ENCODE results near the gene CYP2R1.
"Not testable (repeated sequence)": the region's sequence is repeated elsewhere in the genome, so short reads cannot be mapped to it uniquely, and the experiment has no call there.

CYP2R1 gene

GRCh38 chr11:14891143-14892035, 642 bp downstream of the CYP2R1 start:
- peak; percentile 62 for DNase-seq

- DNase-seq, result no peak
Measured at GRCh38 chr11:14886513-14886912, 5.5 kb downstream of the CYP2R1 start.

DNA sequence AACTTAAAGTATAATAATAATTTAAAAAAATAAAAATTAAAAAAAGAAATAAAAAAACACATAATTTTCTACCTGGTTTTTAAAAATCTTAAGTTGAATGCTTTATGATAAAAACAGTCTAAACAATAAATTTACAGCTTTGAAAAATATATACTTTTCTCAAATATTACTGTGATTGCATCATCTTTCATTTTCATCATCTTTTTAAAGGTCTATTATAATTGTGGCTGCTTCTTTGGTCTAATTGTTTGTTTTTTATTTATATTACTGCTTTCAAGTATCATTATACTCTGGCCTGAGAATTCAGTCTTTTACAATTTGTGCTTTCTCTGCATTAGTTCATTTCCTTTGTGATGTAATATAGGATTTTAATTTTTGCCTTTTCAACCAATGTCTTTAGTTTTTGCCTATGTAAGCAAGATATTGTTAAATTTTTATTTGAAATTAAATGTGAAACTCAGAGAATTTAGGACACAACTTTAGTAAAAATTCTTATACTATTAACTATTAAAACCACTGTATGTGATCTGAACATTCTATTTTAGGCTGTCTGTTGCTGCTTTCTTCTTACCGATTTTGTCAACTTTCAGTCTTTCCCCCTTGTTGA, 7.3 kb downstream of the CYP2R1 start:
- no peak for DNase-seq

GRCh38 chr11:14883683-14884082, 8.3 kb downstream of the CYP2R1 start:
- not testable (repeated sequence) for DNase-seq

DNA sequence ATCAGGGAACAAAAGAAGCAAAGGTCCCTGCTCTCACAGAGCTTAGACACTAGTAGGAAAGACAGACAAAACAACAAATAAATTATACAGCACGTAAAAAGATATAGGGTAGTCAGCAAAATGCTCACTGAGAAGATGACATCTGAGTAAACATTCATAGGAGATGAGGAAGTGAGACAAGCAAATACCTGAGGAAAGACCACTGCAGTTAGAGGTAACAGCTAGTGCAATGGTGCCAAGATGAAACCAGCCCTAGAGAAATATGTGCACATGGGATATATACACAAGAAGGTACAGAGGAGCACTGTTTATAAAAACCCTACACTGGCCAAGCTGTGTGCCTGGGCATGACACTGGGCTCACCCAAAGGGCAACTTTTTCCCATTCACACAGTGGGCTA, 9.8 kb downstream of the CYP2R1 start:
- DNase-seq, result no peak

GRCh38 chr11:14881576-14882193, 10.3 kb downstream of the CYP2R1 start:
- DNase-seq, result no peak

GRCh38 chr11:14875163-14875562, 16.9 kb downstream of the CYP2R1 start:
- no peak for DNase-seq

- DNase-seq, result no peak
Measured at GRCh38 chr11:14873632-14874031, 18.4 kb downstream of the CYP2R1 start.

DNA sequence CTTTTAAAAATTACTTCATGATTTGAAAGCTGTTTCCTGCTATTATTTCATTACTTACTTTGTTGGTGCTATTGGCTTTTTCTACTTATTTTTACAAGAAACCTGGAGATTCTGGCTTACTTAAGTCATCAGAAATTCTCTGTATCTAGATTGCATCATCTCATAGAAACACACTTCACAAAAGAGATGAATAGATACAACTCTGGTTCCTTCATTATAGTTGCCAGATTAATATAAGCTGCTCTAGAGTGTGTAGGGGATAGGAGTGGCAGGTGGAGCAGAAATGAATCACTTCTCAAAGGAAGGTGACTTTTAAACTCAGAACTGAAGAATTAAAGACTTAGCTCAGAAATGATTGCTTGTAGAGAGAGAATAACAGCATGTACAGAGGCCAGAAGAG, 20.0 kb downstream of the CYP2R1 start:
- DNase-seq, result no peak

DNA sequence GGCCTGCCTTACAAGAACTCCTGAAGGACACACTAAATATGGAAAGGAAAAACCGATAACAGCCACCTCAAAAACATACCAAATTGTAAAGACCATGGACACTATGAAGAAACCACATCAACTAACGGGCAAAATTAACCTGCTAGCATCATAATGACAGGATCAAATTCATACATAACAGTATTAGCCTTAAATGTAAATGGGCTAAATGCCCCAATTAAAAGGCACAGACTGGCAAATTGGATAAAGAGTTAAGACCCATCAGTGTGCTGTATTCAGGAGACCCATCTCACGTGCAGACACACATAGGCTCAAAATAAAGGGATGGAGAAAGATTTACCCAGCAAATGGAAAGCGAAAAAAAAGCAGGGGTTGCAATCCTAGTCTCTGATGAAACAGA, 28.3 kb downstream of the CYP2R1 start:
- DNase-seq, result not testable (repeated sequence)

GRCh38 chr11:14861680-14862079, 30.4 kb downstream of the CYP2R1 start:
- DNase-seq, result no peak

DNA sequence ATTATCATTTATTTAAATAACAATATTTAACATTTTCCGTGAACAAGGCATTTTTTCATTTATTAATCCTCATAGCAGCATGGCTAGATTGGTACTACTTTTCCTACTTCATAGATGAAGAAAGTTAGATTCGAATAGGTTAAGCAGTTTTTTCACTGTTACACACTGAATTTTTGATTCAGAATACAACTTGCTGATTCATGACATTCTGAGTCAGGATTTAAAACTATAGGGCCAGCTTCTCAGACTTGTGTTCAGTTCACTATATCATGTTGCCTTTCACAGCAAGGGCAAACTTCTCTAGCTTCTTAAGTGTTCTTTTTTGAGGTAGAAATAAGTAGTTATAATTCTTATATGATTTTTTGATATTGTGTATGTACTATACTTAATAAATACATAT, 31.5 kb downstream of the CYP2R1 start:
- DNase-seq, result no peak

DNA sequence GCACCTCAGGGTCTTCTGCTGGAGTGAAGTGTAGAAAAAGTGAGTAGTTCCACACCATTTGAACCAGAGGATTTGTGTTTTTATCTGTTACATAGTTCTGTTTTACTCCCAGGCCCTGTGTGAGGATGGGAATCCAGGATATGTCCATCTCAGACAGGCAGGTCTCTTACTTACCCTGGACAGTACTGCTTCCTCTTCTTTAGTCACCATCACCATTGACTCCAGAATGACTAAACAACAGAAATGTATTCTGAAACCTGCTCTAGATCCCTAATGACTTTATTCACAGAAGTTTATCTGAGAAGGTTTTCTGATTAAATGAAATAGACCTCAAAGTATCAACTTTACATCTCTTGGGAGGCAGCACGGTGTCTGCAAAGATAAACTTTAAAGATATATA, 33.6 kb downstream of the CYP2R1 start:
- no peak for DNase-seq

DNA sequence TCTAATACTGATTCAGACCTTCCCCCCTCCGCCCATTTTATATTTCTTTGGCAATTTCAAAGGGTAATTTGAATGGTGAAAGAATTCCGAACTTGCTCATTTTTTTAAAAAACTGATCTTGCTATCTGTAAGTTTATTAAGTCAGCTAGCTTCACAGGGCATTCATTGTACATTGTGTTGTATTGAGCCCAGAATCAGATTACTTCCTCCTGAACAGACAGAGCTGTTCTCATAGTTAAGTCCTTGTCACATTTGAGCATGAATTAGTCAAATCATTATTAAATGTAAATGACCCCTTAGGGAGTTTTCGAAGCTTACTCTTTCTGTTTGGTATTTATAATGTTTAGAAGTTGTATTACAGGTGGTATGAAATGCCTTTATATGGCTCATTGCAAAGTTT, 34.4 kb downstream of the CYP2R1 start:
- DNase-seq, result no peak

DNA sequence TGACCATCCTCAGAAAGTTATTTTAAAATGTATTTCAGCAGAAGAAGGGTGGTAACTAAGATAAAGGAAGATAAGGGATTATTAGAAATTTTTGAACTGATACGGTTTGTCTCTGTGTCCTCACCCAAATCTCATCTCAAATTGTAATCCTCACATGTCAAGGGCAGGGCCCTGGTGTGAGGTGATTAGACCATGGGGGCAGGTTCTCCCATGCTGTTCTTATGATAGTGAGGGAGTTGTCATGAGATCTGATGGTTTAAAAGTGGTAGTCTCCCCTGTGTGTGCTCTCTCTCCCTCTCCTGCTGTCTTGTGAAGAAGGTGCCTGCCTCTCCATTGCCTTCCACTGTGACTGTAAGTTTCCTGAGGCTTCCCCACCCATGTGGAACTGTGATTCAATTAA, 36.1 kb downstream of the CYP2R1 start:
- no peak for DNase-seq

GRCh38 chr11:14854057-14854456, 38.0 kb downstream of the CYP2R1 start:
- no peak for DNase-seq

GRCh38 chr11:14852571-14853177, 39.4 kb downstream of the CYP2R1 start:
- DNase-seq, result no peak

GRCh38 chr11:14842002-14842401, 50.0 kb downstream of the CYP2R1 start:
- DNase-seq, result no peak

DNA sequence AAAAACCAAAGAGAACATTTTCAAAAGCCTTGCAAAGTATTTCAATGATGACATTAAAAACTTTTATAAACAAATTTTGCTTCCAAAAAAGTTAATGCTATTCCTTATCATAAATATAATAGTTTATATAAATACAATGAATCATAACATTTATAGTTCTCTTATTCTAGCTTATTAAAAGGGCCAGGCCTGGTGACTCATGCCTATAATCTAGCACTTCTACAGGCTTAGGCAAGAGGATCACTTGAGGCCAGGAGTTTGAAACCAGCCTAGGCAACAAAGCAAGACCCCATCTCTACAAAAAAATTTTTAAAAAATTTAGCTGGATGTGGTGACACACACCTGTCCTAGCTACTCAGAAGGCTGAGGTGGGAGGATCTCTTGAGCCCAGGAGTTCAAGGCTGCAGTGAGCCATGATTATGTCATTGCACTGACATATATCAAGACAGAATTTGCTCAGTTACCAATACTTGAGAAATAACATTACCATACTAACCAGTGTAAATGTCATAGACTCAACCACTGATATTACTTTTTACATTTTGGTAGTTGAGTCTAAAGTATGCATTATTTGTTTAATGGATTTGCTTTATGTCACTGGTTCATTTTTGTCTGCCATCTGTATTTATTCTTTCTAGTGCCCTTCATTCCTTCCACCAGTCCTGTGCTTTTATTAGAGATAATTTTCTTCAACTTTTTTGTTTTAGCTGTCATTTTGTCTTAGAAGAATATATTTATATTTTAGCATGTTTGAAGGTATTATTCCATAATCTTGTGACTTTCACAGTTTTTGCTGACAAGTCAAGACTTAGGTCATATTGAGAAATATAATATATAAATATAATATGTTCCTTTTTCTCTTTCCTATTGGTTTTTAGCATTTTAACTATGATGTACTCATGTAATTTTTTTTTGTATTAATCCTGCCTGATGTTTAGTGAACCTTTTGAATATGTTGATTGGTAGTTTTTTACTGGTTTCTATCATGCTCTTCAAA, 56.2 kb downstream of the CYP2R1 start:
- no peak for DNase-seq

Data from NCI-H1436 treated with DMSO at 0.1 percent for 48 hours (cell line).